Stimulated activated CD8-positive, alpha-beta memory T cell treated with anti-CD3 and anti-CD28 coated beads, Interleukin-15, amount 100 ng/mL, for 1 hour (primary cell): ENCODE results near the gene LDLRAD3.
"Not testable (repeated sequence)": the region's sequence is repeated elsewhere in the genome, so short reads cannot be mapped to it uniquely, and the experiment has no call there.

Experiments
- DNase-seq: peaks from one replicate; pipeline ENCODE4 v3.0.0-alpha.2; 2020; ENCODE audit warnings: low read depth

LDLRAD3 gene

GRCh38 chr11:36162883-36163434, 219.1 kb downstream of the LDLRAD3 start:
- DNase-seq, result no peak

- DNase-seq, result no peak
Observed at GRCh38 chr11:36164506-36165250, 220.8 kb downstream of the LDLRAD3 start.

- DNase-seq, result no peak
Observed at GRCh38 chr11:36165621-36166397, 221.9 kb downstream of the LDLRAD3 start.

GRCh38 chr11:36167073-36167472, 223.2 kb downstream of the LDLRAD3 start:
- DNase-seq, result no peak

- DNase-seq, result no peak
Observed at GRCh38 chr11:36167729-36168128, 223.9 kb downstream of the LDLRAD3 start.

GRCh38 chr11:36177836-36178235, 234.0 kb downstream of the LDLRAD3 start:
- no peak for DNase-seq

- no peak for DNase-seq
Observed at GRCh38 chr11:36186340-36187175, 242.7 kb downstream of the LDLRAD3 start.

GRCh38 chr11:36187622-36188021, 243.8 kb downstream of the LDLRAD3 start:
- DNase-seq, result no peak

- DNase-seq, result not testable (repeated sequence)
Observed at GRCh38 chr11:36189735-36190134, 245.9 kb downstream of the LDLRAD3 start.

- DNase-seq, result no peak
Observed at GRCh38 chr11:36191941-36192340, 248.1 kb downstream of the LDLRAD3 start.

GRCh38 chr11:36192425-36193289, 248.8 kb downstream of the LDLRAD3 start:
- no peak for DNase-seq

GRCh38 chr11:36193290-36193619, 249.4 kb downstream of the LDLRAD3 start:
- DNase-seq, result no peak

GRCh38 chr11:36193721-36194120, 249.9 kb downstream of the LDLRAD3 start:
- DNase-seq, result no peak

- DNase-seq, result no peak
Observed at GRCh38 chr11:36195496-36196354, 251.9 kb downstream of the LDLRAD3 start.

- no peak for DNase-seq
Observed at GRCh38 chr11:36196411-36196998, 252.6 kb downstream of the LDLRAD3 start.

- DNase-seq, result no peak
Observed at GRCh38 chr11:36201411-36201810, 257.5 kb downstream of the LDLRAD3 start.

- no peak for DNase-seq
Observed at GRCh38 chr11:36205536-36205935, 261.7 kb downstream of the LDLRAD3 start.

GRCh38 chr11:36210529-36210928, 266.7 kb downstream of the LDLRAD3 start:
- DNase-seq, result no peak

GRCh38 chr11:36211761-36212430, 268.0 kb downstream of the LDLRAD3 start:
- no peak for DNase-seq
